IPS-18a (cell line): ENCODE results near the gene GDPD1.

ENCODE experiments used
- H3K27ac ChIP-seq: one replicate; pipeline ENCODE4 v1.5.1; 2013; ENCODE audit warnings: low read length
- H3K27me3 ChIP-seq: one replicate; pipeline ENCODE4 v1.6.1; 2013; ENCODE audit warnings: mild to moderate bottlenecking, low read length; ENCODE audit not compliant: control insufficient read depth, insufficient read depth
- H3K36me3 ChIP-seq: one replicate; pipeline ENCODE4 v1.6.1; 2013; ENCODE audit warnings: low read depth, low read length; ENCODE audit not compliant: control insufficient read depth
- H3K4me1 ChIP-seq: one replicate; pipeline ENCODE4 v1.6.1; 2013; ENCODE audit warnings: low read depth, low read length; ENCODE audit not compliant: control insufficient read depth
- H3K4me3 ChIP-seq: one replicate; pipeline ENCODE4 v1.5.1; 2013; ENCODE audit warnings: low read length
- H3K9ac ChIP-seq: one replicate; pipeline ENCODE4 v1.6.1; 2013; ENCODE audit warnings: mild to moderate bottlenecking, low read length, moderate library complexity
- H3K9me3 ChIP-seq: one replicate; pipeline ENCODE4 v1.6.1; 2013; ENCODE audit warnings: low read depth, low read length; ENCODE audit not compliant: control insufficient read depth

GDPD1 gene

GRCh38 chr17:59254742-59255141, 34.4 kb downstream of the GDPD1 start:
- no peaks in the 10 kb centered on the region for H3K36me3 ChIP-seq
- no peak overlapping the region for H3K9ac ChIP-seq
- no peak overlapping the region for H3K27ac ChIP-seq
- H3K4me1 ChIP-seq = no peaks in the 10 kb centered on the region
- H3K9me3 ChIP-seq = no peaks in the 10 kb centered on the region
- H3K27me3 ChIP-seq = no peaks in the 10 kb centered on the region
- H3K4me3 ChIP-seq = no peak overlapping the region

DNA sequence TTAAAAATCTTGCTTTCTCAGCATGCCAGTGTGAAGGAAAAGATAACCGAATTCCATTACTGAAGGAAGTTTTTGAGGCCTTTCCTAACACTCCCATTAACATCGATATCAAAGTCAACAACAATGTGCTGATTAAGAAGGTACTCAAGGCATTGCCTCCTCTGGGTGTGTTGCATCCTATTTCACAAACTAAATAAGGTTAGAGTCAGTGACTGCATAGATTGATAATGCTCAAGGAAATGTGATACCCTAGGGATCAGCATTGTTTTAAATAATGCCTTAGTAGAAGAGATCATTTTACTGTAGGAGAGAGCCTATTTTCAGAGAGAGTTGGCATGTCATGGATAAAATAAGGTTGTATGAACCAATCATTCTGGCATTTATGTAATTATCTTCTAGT, 36.8 kb downstream of the GDPD1 start:
- Histone ChIP-seq H3K27me3 (no peaks in the 10 kb centered on the region), H3K4me1 (no peaks in the 10 kb centered on the region), H3K9me3 (no peaks in the 10 kb centered on the region), H3K36me3 (no peaks in the 10 kb centered on the region), H3K27ac (no peak overlapping the region), H3K4me3 (no peak overlapping the region), H3K9ac (no peak overlapping the region)

GRCh38 chr17:59260722-59261121, 40.4 kb downstream of the GDPD1 start:
- Histone ChIP-seq H3K4me3 (no peak overlapping the region), H3K27me3 (no peaks in the 10 kb centered on the region), H3K9me3 (no peaks in the 10 kb centered on the region), H3K4me1 (no peaks in the 10 kb centered on the region), H3K27ac (no peak overlapping the region), H3K36me3 (no peaks in the 10 kb centered on the region), H3K9ac (no peak overlapping the region)

DNA sequence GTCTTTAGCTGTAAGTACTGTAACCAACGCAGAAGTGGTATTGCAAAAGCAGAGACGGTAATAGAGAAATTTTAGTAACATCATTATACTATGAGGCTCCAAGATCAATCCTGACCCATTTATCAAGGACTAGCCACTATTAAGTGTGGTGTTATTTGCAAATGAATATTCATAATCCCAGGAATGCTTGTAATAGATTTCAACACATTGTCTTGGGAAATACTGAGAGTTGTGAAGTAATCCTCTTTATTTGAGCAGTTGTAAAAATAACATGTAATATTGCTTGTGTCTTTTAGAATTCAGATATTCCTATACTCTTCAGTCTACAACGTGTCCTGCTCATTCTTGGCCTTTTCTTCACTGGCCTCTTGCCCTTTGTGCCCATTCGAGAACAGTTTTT, 46.4 kb downstream of the GDPD1 start:
- H3K36me3 ChIP-seq = no peaks in the 10 kb centered on the region
- H3K9me3 ChIP-seq = no peaks in the 10 kb centered on the region
- no peaks in the 10 kb centered on the region for H3K4me1 ChIP-seq
- no peak overlapping the region for H3K4me3 ChIP-seq
- no peaks in the 10 kb centered on the region for H3K27me3 ChIP-seq
- no peak overlapping the region for H3K27ac ChIP-seq
- no peak overlapping the region for H3K9ac ChIP-seq

GRCh38 chr17:59267776-59268175, 47.5 kb downstream of the GDPD1 start:
- no peak overlapping the region for H3K27ac ChIP-seq
- H3K9ac ChIP-seq = no peak overlapping the region
- H3K4me1 ChIP-seq = no peaks in the 10 kb centered on the region
- no peaks in the 10 kb centered on the region for H3K27me3 ChIP-seq
- no peaks in the 10 kb centered on the region for H3K36me3 ChIP-seq
- H3K9me3 ChIP-seq = no peaks in the 10 kb centered on the region
- H3K4me3 ChIP-seq = no peak overlapping the region

DNA sequence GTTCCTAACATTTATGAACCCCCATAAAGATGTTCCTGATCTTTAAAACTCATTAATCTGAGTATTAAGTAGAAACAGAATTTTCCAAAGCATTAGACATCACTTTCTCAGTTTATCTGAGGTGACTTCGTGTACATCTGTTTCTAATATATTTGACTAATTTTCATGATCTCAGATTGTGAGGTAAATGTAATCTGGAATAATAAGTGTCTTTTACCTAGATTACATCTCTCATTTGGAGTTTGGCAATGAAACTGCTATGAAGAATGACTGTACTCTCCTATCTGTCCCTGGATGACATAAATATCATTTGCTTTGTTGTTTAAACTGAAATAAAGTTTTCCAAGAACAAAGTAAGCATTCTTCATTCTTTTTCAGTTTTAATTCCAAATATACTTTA, 55.3 kb downstream of the GDPD1 start:
- Histone ChIP-seq H3K27ac (no peak overlapping the region), H3K9me3 (no peaks in the 10 kb centered on the region), H3K4me1 (no peaks in the 10 kb centered on the region), H3K36me3 (no peaks in the 10 kb centered on the region), H3K27me3 (no peaks in the 10 kb centered on the region), H3K4me3 (no peak overlapping the region), H3K9ac (no peak overlapping the region)

GRCh38 chr17:59277031-59277430, 56.7 kb downstream of the GDPD1 start:
- H3K27me3 ChIP-seq = no peaks in the 10 kb centered on the region
- H3K27ac ChIP-seq = no peak overlapping the region
- H3K9ac ChIP-seq = no peak overlapping the region
- no peaks in the 10 kb centered on the region for H3K36me3 ChIP-seq
- H3K4me1 ChIP-seq = no peaks in the 10 kb centered on the region
- H3K9me3 ChIP-seq = no peaks in the 10 kb centered on the region
- H3K4me3 ChIP-seq = no peak overlapping the region

DNA sequence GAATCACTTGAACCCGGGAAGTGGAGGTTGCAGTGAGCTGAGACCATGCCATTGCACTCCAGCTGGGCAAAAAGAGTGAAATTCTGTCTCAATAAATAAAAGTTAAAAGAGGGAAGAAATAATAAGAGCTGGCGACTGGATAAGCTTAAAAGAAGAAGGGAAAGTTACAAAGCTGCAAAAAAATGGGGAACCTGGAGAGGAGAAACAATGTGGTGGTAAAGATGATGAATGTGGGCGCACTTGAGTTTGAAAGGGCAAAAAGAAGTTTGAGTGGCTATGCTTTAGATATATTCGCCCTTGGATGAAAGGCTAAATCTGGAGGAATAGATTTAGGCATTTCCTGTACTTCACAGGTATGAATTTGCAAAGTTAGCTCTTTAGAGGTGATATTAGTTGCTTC, 58.1 kb downstream of the GDPD1 start:
- no peaks in the 10 kb centered on the region for H3K27me3 ChIP-seq
- no peak overlapping the region for H3K9ac ChIP-seq
- no peaks in the 10 kb centered on the region for H3K36me3 ChIP-seq
- H3K27ac ChIP-seq = no peak overlapping the region
- H3K4me1 ChIP-seq = no peaks in the 10 kb centered on the region
- no peak overlapping the region for H3K4me3 ChIP-seq
- H3K9me3 ChIP-seq = no peaks in the 10 kb centered on the region

GRCh38 chr17:59284317-59284716, 64.0 kb downstream of the GDPD1 start:
- no peaks in the 10 kb centered on the region for H3K36me3 ChIP-seq
- H3K9me3 ChIP-seq = no peaks in the 10 kb centered on the region
- no peak overlapping the region for H3K4me3 ChIP-seq
- no peaks in the 10 kb centered on the region for H3K4me1 ChIP-seq
- H3K27me3 ChIP-seq = no peaks in the 10 kb centered on the region
- H3K9ac ChIP-seq = no peak overlapping the region
- H3K27ac ChIP-seq = no peak overlapping the region

DNA sequence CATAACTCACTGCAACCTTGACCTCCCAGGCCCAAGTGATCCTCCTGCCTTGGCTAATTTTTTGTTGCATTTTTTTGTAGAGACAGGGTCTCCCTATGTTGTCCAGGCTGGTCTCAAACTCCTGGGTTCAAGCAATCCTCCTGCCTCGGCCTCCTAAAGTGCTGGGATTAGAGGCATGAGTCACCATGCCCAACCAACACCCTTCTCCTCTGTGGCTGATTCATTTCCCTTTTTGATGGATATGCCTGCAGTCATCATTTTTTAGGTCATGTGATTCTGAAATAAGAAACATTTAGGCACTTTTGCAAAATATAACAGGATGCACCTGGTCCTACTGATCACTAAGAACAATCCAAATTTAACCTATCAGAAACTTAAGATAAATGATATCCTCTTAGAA, 67.1 kb downstream of the GDPD1 start:
- no peak overlapping the region for H3K4me3 ChIP-seq
- peaks cover 8% of the 10 kb centered on the region for H3K4me1 ChIP-seq
- H3K9ac ChIP-seq = no peak overlapping the region
- H3K27me3 ChIP-seq = no peaks in the 10 kb centered on the region
- H3K36me3 ChIP-seq = no peaks in the 10 kb centered on the region
- H3K9me3 ChIP-seq = no peaks in the 10 kb centered on the region
- H3K27ac ChIP-seq = no peak overlapping the region

- H3K36me3 ChIP-seq = no peaks in the 10 kb centered on the region
- no peak overlapping the region for H3K27ac ChIP-seq
- no peak overlapping the region for H3K9ac ChIP-seq
- H3K4me3 ChIP-seq = no peak overlapping the region
- H3K9me3 ChIP-seq = no peaks in the 10 kb centered on the region
- H3K27me3 ChIP-seq = no peaks in the 10 kb centered on the region
- H3K4me1 ChIP-seq = peaks cover 8% of the 10 kb centered on the region
Observed at GRCh38 chr17:59287891-59288290, 67.6 kb downstream of the GDPD1 start.

- H3K27ac ChIP-seq = no peak overlapping the region
- H3K9ac ChIP-seq = no peak overlapping the region
- peaks cover 8% of the 10 kb centered on the region for H3K4me1 ChIP-seq
- H3K27me3 ChIP-seq = no peaks in the 10 kb centered on the region
- H3K9me3 ChIP-seq = no peaks in the 10 kb centered on the region
- no peaks in the 10 kb centered on the region for H3K36me3 ChIP-seq
- H3K4me3 ChIP-seq = no peak overlapping the region
Observed at GRCh38 chr17:59289981-59290301, 69.6 kb downstream of the GDPD1 start.
